ENCODE measurements around the gene PRR14L. TPM values are rescaled to one million over a fixed set of nuclear protein-coding genes. Genes with fewer than 3 reads are reported as not detected.
"Not testable (repeated sequence)": the region's sequence is repeated elsewhere in the genome, so short reads cannot be mapped to it uniquely, and the experiment has no call there.

The PRR14L gene
- total RNA-seq, 1 experiment from 2014 or later, result 138 TPM

DNA sequence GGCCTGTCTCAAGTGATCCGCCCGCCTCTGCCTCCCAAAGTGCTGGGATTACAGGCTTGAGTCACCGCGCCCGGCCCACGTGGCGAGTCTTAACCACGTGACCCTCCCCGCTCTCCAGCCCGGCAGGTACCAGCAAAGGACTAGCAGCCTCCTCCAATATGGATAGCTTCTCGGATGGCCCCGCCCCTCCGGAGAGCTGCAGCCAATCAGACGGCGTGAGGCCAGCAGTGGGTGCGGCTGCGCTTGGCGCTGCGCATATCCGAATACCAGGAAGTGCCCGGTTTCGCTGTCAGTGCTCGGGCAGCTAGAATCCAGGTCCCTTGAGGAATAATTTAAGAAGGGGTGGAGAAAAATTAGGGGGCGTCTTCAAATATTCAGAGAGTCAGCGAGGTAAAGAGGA lies 73.2 kb downstream of the PRR14L start:
- Histone ChIP-seq H2BK20ac (ENCODE audit: low read depth, low read length, poor library complexity, severe bottlenecking) (no peak overlapping the region), H2BK15ac (ENCODE audit: low read depth, low read length) (no peak overlapping the region), H2BK120ac (ENCODE audit: low read depth, low read length, poor library complexity, severe bottlenecking) (no peak overlapping the region), H3K27me3 (ENCODE audit: insufficient read depth, low read length) (no peaks in the 10 kb centered on the region), H3K23ac (ENCODE audit: insufficient read length, low read depth, low read length) (no peak overlapping the region), H3T11ph (ENCODE audit: low read length) (no peak overlapping the region), H4K5ac (ENCODE audit: insufficient read length, low read depth, low read length) (no peak overlapping the region), H3K79me1 (ENCODE audit: insufficient read depth, low read depth, low read length, poor library complexity, severe bottlenecking) (no peaks in the 10 kb centered on the region), H4K91ac (ENCODE audit: insufficient read length, low read depth, low read length) (no peak overlapping the region), H4K20me1 (ENCODE audit: control insufficient read depth, insufficient read depth, insufficient read length) (no peaks in the 10 kb centered on the region), H3K56ac (ENCODE audit: insufficient read length, low read depth, low read length) (no peak overlapping the region), H3K9ac (ENCODE audit: extremely low read depth, insufficient read length, low read length) (no peak overlapping the region), H3K18ac (ENCODE audit: insufficient read length, low read depth, low read length) (no peak overlapping the region), H4K8ac (replicated peaks; ENCODE audit: insufficient read length, low read depth, low read length) (no peak overlapping the region), H3K4ac (ENCODE audit: low read depth, low read length) (no peak overlapping the region), H3K4me1 (ENCODE audit: insufficient read depth, low read length) (no peaks in the 10 kb centered on the region), H3K23me2 (ENCODE audit: insufficient read length, low read depth, low read length, poor library complexity, severe bottlenecking) (no peaks in the 10 kb centered on the region), H3K79me2 (ENCODE audit: insufficient read depth, low read length) (no peaks in the 10 kb centered on the region), H3K27ac (ENCODE audit: insufficient read length, low read depth, low read length) (no peak overlapping the region), H3K9me3 (ENCODE audit: control insufficient read depth, low read depth, low read length) (no peaks in the 10 kb centered on the region), H2AK5ac (ENCODE audit: insufficient read length, low read length) (no peak overlapping the region), H2AFZ (ENCODE audit: low read length) (peak overlapping the region; percentile 67), H3K14ac (ENCODE audit: insufficient read depth, low read length) (no peak overlapping the region), H2BK5ac (ENCODE audit: insufficient read length, low read length) (no peak overlapping the region), H2BK12ac (ENCODE audit: insufficient read length, low read depth, low read length) (no peak overlapping the region), H3K4me2 (ENCODE audit: insufficient read depth, insufficient read length, low read length) (peak overlapping the region; percentile 68)
- TF ChIP-seq CTCF (conservative IDR thresholded peaks at IDR 0.05), result no peak
- peak overlapping the region; percentile 63 to 68; a peak in 4 of 5 replicates for H3K4me3 Mint-ChIP-seq
- H3K9me3 Mint-ChIP-seq, result no peaks in the 10 kb centered on the region; a peak in 1 of 5 replicates
- peaks cover 0 to 4% of the 10 kb centered on the region in 2 experiments; a peak in 1 of 4 replicates for H3K4me1 Mint-ChIP-seq
- H3K27me3 Mint-ChIP-seq (ENCODE audit: low read depth), result peaks cover 11% of the 10 kb centered on the region
- peak; percentile 98 for DNase-seq
- H3K36me3 Mint-ChIP-seq (ENCODE audit: insufficient read depth in 1 of 3, low read depth in 3 of 3), result no peaks in the 10 kb centered on the region; a peak in 2 of 7 replicates
- H3K27ac Mint-ChIP-seq, result no peak overlapping the region; a peak in 1 of 7 replicates
- no CpG with 5 or more reads among the region's 25 CpGs for WGBS (ENCODE audit: extremely low coverage, insufficient read length, low lambda C conversion rate)

DNA sequence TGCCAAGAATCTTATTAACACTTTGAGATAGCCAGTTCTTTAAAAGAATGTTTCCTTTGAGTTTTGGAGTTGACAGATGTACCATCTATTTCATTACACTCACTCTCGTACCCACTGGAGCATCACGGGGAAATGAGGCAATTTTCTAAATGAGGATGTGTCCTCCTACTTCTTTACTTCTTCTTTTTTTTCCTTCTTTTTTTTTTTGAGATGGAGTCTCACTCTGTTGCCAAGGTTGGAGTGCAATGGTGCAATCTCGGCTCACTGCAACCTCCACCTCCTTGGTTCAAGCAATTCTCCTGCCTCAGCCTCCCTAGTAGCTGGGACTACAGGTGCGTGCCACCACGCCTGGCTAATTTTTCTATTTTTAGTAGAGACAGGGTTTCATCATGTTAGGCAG lies 75.7 kb downstream of the PRR14L start:
- not testable (repeated sequence) for H3K9ac ChIP-seq (ENCODE audit: extremely low read depth, insufficient read length, low read length); H2AFZ ChIP-seq (ENCODE audit: low read length); H4K8ac ChIP-seq (replicated peaks; ENCODE audit: insufficient read length, low read depth, low read length); H3K14ac ChIP-seq (ENCODE audit: insufficient read depth, low read length); DNase-seq; H3K23ac ChIP-seq (ENCODE audit: insufficient read length, low read depth, low read length); H3K9me3 ChIP-seq (ENCODE audit: control insufficient read depth, low read depth, low read length); H3K4me2 ChIP-seq (ENCODE audit: insufficient read depth, insufficient read length, low read length); H3T11ph ChIP-seq (ENCODE audit: low read length); H3K27ac Mint-ChIP-seq; H4K20me1 ChIP-seq (ENCODE audit: control insufficient read depth, insufficient read depth, insufficient read length); H3K79me1 ChIP-seq (ENCODE audit: insufficient read depth, low read depth, low read length, poor library complexity, severe bottlenecking); H3K4me1 ChIP-seq (ENCODE audit: insufficient read depth, low read length); H2BK20ac ChIP-seq (ENCODE audit: low read depth, low read length, poor library complexity, severe bottlenecking); H3K4me1 Mint-ChIP-seq; H3K27me3 ChIP-seq (ENCODE audit: insufficient read depth, low read length); H3K27ac ChIP-seq (ENCODE audit: insufficient read length, low read depth, low read length); H3K79me2 ChIP-seq (ENCODE audit: insufficient read depth, low read length); H3K23me2 ChIP-seq (ENCODE audit: insufficient read length, low read depth, low read length, poor library complexity, severe bottlenecking); H2BK120ac ChIP-seq (ENCODE audit: low read depth, low read length, poor library complexity, severe bottlenecking); H4K5ac ChIP-seq (ENCODE audit: insufficient read length, low read depth, low read length); H3K56ac ChIP-seq (ENCODE audit: insufficient read length, low read depth, low read length); H3K36me3 Mint-ChIP-seq (ENCODE audit: insufficient read depth in 1 of 3, low read depth in 3 of 3); H3K4ac ChIP-seq (ENCODE audit: low read depth, low read length); H2BK12ac ChIP-seq (ENCODE audit: insufficient read length, low read depth, low read length); H2BK5ac ChIP-seq (ENCODE audit: insufficient read length, low read length); H2BK15ac ChIP-seq (ENCODE audit: low read depth, low read length); H2AK5ac ChIP-seq (ENCODE audit: insufficient read length, low read length); H4K91ac ChIP-seq (ENCODE audit: insufficient read length, low read depth, low read length); H3K4me3 Mint-ChIP-seq; H3K9me3 Mint-ChIP-seq; H3K18ac ChIP-seq (ENCODE audit: insufficient read length, low read depth, low read length)
- peaks cover 11% of the 10 kb centered on the region for H3K27me3 Mint-ChIP-seq (ENCODE audit: low read depth)
- WGBS (ENCODE audit: extremely low coverage, insufficient read length, low lambda C conversion rate), result no CpG with 5 or more reads among the region's 5 CpGs
